ENCODE data around the gene RPS2. TPM values are rescaled to one million over a fixed set of nuclear protein-coding genes. Genes with fewer than 3 reads are reported as not detected.
A peak's percentile ranks its signal among the peaks of the same experiment; 100 is the strongest.

RPS2 gene
- total RNA-seq, 2 donors from 2014 or later = 702 to 834 TPM

DNA sequence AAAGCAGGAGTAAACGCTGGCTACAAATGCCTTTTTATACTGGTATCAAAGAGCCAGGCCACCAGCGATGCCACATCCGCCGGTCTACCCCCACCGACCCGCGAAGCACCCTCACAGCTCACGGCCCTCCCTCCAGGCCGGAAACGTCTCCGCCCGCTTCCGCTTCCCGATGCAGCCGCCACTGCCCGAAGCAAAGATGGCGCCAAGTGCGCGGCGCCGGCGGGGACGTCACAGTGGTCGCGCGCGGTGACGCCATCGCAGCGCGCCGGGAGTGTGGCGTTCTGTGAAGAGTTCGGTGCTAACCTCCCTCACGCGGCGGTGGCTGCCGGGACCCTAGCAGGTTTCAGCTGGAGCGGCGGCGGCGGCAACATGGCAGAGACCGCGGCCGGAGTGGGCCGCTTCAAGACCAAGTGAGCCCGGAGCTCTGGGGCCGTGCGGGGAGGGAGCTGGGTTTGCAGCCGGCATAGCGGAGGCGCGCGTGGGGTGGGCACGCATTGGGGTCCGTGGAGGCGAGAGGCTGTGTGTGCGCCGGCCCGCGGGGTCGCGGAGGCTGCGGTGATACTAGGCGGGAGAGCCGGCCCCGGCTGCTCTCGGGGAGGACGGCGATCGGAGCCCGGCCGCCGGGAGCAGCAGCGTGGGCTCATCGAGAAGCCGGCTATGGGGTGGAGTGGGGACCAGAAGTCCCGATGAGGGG lies 7.3 kb upstream of the RPS2 start, which contains the start of gene TBL3:
TBL3 (plus strand) TSS at position 258 of the 694 bp plus-strand sequence; CDS start at position 370, 112 bp downstream.
- DNase-seq (ENCODE audit: low spot score) (peak; percentile 73), ATAC-seq (ENCODE audit: insufficient number of reproducible peaks, low FRiP score, low read depth) (peak; percentile 85)
- no peaks in the 10 kb centered on the region for H3K27me3 ChIP-seq (replicated peaks; ENCODE audit: insufficient read depth)
- peak within 1 kb of the TSS; percentile 86 for H3K4me3 ChIP-seq
- H3K9me3 ChIP-seq = no peaks in the 10 kb centered on the region
- H3K36me3 ChIP-seq = peaks cover 29% of the 10 kb centered on the region
- TF ChIP-seq, protein P1, sequence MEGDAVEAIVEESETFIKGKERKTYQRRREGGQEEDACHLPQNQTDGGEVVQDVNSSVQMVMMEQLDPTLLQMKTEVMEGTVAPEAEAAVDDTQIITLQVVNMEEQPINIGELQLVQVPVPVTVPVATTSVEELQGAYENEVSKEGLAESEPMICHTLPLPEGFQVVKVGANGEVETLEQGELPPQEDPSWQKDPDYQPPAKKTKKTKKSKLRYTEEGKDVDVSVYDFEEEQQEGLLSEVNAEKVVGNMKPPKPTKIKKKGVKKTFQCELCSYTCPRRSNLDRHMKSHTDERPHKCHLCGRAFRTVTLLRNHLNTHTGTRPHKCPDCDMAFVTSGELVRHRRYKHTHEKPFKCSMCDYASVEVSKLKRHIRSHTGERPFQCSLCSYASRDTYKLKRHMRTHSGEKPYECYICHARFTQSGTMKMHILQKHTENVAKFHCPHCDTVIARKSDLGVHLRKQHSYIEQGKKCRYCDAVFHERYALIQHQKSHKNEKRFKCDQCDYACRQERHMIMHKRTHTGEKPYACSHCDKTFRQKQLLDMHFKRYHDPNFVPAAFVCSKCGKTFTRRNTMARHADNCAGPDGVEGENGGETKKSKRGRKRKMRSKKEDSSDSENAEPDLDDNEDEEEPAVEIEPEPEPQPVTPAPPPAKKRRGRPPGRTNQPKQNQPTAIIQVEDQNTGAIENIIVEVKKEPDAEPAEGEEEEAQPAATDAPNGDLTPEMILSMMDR (IDR thresholded peaks at IDR 0.05) = no peak
- H3K4me1 ChIP-seq (ENCODE audit: control insufficient read depth in 1 of 2, low read depth in 2 of 2) = peaks cover 14 to 22% of the 10 kb centered on the region in 2 donors
- peak within 1 kb of the TSS; percentile 77 to 89 for H3K27ac ChIP-seq

DNA sequence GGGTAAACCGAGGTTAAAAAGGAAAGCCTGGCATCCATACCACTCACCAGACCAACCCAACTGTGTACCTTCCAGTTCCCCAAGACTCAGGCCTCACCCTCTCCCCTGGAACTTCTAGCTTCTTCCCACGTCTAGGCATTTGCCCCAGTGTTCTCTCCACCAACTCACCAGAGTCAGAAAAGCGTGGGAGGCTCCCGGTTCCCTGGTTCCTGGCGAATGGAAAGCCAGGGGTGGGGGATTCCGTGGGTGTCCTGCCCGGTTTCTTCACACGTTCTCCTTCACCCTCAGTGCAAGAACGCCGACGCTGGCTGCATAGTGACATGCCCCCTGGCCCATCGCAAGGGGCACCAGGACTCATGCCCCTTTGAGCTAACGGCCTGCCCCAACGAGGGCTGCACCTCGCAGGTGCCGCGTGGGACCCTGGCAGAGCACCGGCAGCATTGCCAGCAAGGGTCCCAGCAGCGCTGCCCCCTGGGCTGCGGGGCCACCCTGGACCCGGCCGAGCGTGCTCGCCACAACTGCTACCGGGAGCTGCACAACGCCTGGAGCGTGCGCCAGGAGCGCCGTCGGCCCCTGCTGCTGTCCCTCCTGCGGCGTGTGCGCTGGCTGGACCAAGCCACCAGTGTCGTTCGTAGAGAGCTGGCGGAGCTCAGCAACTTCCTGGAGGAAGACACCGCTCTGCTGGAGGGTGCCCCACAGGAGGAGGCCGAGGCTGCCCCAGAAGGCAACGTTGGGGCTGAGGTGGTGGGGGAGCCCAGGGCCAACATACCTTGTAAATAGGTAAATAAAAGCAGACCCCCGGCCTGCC lies 3.7 kb upstream of the RPS2 start:
- DNase-seq (ENCODE audit: low spot score) = no peak
- no peaks in the 10 kb centered on the region for H3K36me3 ChIP-seq
- no peak overlapping the region for H3K27ac ChIP-seq
- no peaks in the 10 kb centered on the region for H3K9me3 ChIP-seq
- H3K27me3 ChIP-seq (replicated peaks; ENCODE audit: insufficient read depth) = no peaks in the 10 kb centered on the region
- H3K4me1 ChIP-seq (ENCODE audit: control insufficient read depth in 1 of 2, low read depth in 2 of 2) = peaks cover 20 to 29% of the 10 kb centered on the region in 2 donors
- no peak for ATAC-seq (ENCODE audit: insufficient number of reproducible peaks, low FRiP score, low read depth)
- TF ChIP-seq, protein P1 (IDR thresholded peaks at IDR 0.05) = no peak
- no peak overlapping the region for H3K4me3 ChIP-seq

DNA sequence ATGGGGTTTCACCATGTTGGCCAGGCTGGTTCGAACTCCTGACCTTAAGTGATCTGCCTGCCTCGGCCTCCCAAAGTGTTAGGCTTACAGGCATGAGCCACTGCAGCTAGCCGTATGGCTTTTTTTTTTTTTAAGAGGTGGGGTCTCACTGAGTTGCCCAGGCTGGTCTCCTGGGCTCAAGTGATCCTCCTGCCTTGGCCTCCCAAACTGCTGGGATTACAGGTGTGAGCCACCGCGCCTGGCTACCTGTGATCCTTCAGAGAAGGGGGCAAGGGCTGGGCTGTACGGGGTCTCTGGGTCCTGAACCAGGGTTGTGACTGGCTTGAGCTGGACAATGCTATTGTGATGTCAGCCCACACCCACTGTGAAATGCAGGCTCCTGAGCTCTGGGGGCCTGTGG lies 1.8 kb upstream of the RPS2 start, which contains the start of gene RNF151:
RNF151 (plus strand) TSS at position 397 of the 400 bp plus-strand sequence. CDS start 26 bp downstream, outside the sequence.
- H3K36me3 ChIP-seq = peaks cover 15% of the 10 kb centered on the region
- ATAC-seq (ENCODE audit: insufficient number of reproducible peaks, low FRiP score, low read depth) = no peak
- H3K9me3 ChIP-seq = no peaks in the 10 kb centered on the region
- TF ChIP-seq, protein P1 (IDR thresholded peaks at IDR 0.05) = no peak
- H3K27ac ChIP-seq = peak within 1 kb of the TSS; percentile 96 to 97
- no peak for DNase-seq (ENCODE audit: low spot score)
- peaks cover 13 to 17% of the 10 kb centered on the region in 2 donors for H3K4me1 ChIP-seq (ENCODE audit: control insufficient read depth in 1 of 2, low read depth in 2 of 2)
- peak within 1 kb of the TSS; percentile 92 for H3K4me3 ChIP-seq
- H3K27me3 ChIP-seq (replicated peaks; ENCODE audit: insufficient read depth) = no peaks in the 10 kb centered on the region

DNA sequence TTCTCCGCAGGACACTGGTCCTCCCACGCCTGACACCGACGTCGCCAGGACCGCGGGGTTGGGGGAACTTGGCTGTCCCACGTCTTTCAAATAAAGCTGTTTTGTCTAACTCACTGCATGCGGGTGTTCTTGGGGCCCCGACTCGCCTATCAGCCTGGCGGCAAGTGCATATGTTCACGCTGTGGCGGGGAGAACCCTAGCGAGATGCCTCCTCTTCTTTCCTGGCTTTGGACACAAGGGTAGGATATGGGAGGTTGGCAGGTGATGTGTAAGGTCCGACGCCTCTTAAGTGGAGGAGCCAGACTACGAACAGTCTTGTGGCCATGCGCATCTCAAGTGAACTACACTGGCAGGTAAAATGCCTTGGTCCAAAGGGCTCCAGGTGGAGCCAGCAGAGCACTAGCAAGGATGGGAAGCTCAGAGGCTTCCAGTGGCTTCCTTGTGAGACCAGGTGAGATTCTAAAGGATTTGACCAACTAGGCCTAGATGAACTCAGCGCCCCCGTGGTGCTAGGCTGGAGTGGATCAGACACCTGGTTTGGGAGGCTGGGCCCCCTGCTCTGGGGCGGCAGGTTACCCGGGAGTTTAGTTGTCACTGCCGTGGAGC lies 873 bp upstream of the RPS2 start:
- Histone ChIP-seq H3K27me3 (replicated peaks; ENCODE audit: insufficient read depth) (no peaks in the 10 kb centered on the region), H3K27ac (peak overlapping the region; percentile 96 to 97), H3K9me3 (no peaks in the 10 kb centered on the region), H3K36me3 (peaks cover 18% of the 10 kb centered on the region), H3K4me3 (peak overlapping the region; percentile 92), H3K4me1 (ENCODE audit: control insufficient read depth in 1 of 2, low read depth in 2 of 2) (peaks cover 9 to 15% of the 10 kb centered on the region in 2 donors)
- DNase-seq (ENCODE audit: low spot score) (no peak), ATAC-seq (ENCODE audit: insufficient number of reproducible peaks, low FRiP score, low read depth) (no peak)
- TF ChIP-seq, protein P1 (IDR thresholded peaks at IDR 0.05) = no peak

Data from thoracic aorta (tissue), 2 donors.